PC-9 (cell line): ENCODE measurements around the gene COG5. TPM values are rescaled to one million over a fixed set of nuclear protein-coding genes. Genes with fewer than 3 reads are reported as not detected.

Experiments
- BruUV-seq: library from RNA; stranded (reverse); fragments of 400-500 nt; replicated peaks from 2 replicates; lab custom pipeline; 2021; lab: Mats Ljungman, UMichigan
- CTCF ChIA-PET: fragments of 300-600 bp; sonication (Branson Sonifier 250); formaldehyde crosslinking; loops from one replicate; lab custom pipeline; 2022; ENCODE audit warnings: antibody characterized with exemption; lab: Charles Lee
- POLR2A ChIA-PET: fragments of 300-600 bp; sonication (Branson Sonifier 250); formaldehyde crosslinking; loops from one replicate; lab custom pipeline; 2022; ENCODE audit warnings: antibody characterized with exemption; ENCODE audit not compliant: unreplicated experiment; lab: Charles Lee
- DNase-seq, 2 experiments: peaks; one replicate each; pipeline versions ENCODE4 v3.0.0 to v3.0.0-alpha.2; 2015 to 2022; ENCODE audit warnings: mixed read lengths in 1 of 2
- H2AFZ ChIP-seq: fragments of 200-600 bp; sonication (generic); 2 replicates; pipeline ENCODE4 v1.8.1; 2017; ENCODE audit warnings: antibody characterized with exemption
- H3F3A ChIP-seq: fragments of 200-600 bp; sonication (generic); 2 replicates; pipeline ENCODE4 v1.8.1; 2017; ENCODE audit warnings: antibody characterized with exemption, mild to moderate bottlenecking, low read depth; ENCODE audit not compliant: insufficient read depth
- H3K27ac ChIP-seq: fragments of 200-600 bp; sonication (generic); 2 replicates; pipeline ENCODE4 v1.6.1; 2016; ENCODE audit warnings: mixed run types
- H3K27me3 ChIP-seq: fragments of 200-600 bp; sonication (generic); 2 replicates; pipeline ENCODE4 v1.6.1; 2016; ENCODE audit warnings: low read depth, mixed run types; ENCODE audit not compliant: insufficient read depth
- H3K36me3 ChIP-seq: fragments of 200-600 bp; sonication (generic); 2 replicates; pipeline ENCODE4 v1.6.1; 2016; ENCODE audit warnings: low read depth, mixed run types
- H3K4me1 ChIP-seq: fragments of 200-600 bp; sonication (generic); replicated peaks from 2 replicates; pipeline ENCODE4 v1.6.1; 2016; ENCODE audit warnings: mixed run types; ENCODE audit not compliant: insufficient read depth
- H3K4me2 ChIP-seq: fragments of 200-600 bp; sonication (generic); 2 replicates; pipeline ENCODE4 v1.6.1; 2017; ENCODE audit warnings: mixed run types
- H3K4me3 ChIP-seq: fragments of 200-600 bp; sonication (generic); 2 replicates; pipeline ENCODE4 v1.6.1; 2016; ENCODE audit warnings: mixed run types
- H3K79me2 ChIP-seq: fragments of 200-600 bp; sonication (generic); 2 replicates; pipeline ENCODE4 v1.6.1; 2017; ENCODE audit warnings: low read depth, mixed run types
- H3K9me2 ChIP-seq: fragments of 200-600 bp; sonication (generic); 2 replicates; pipeline ENCODE4 v1.8.1; 2017; ENCODE audit warnings: mild to moderate bottlenecking; ENCODE audit not compliant: insufficient read depth
- H3K9me3 ChIP-seq: fragments of 200-600 bp; sonication (generic); 2 replicates; pipeline ENCODE4 v1.8.1; 2016; ENCODE audit warnings: low read depth; ENCODE audit not compliant: insufficient read depth
- H4K20me1 ChIP-seq: fragments of 200-600 bp; sonication (generic); 2 replicates; pipeline ENCODE4 v1.8.1; 2017; ENCODE audit not compliant: insufficient read depth
- EZH2 ChIP-seq: fragments of 200-600 bp; sonication (generic); IDR thresholded peaks from 2 replicates; pipeline ENCODE4 v1.8.0; 2017; ENCODE audit warnings: antibody characterized with exemption, low read depth
- intact Hi-C: fragments of 100-400 bp; cut with micrococcal nuclease; formaldehyde crosslinking; loops from one replicate; pipeline ENCODE4 v1.10.0; 2022; ENCODE audit not compliant: unreplicated experiment
- total RNA-seq: library from RNA; stranded (reverse); gene quantifications from 2 replicates; pipeline ENCODE4 v1.2.3, GENCODE V29; 2021
- TF ChIP-seq, protein P1 (sequence below): fragments of 200-600 bp; sonication (generic); conservative IDR thresholded peaks from 2 replicates; pipeline ENCODE4 v1.6.1; 2017; ENCODE audit warnings: mixed run types, antibody characterized with exemption, mild to moderate bottlenecking, moderate library complexity

The COG5 gene
- total RNA-seq, 1 experiment from 2014 or later: 43.5 TPM

DNA sequence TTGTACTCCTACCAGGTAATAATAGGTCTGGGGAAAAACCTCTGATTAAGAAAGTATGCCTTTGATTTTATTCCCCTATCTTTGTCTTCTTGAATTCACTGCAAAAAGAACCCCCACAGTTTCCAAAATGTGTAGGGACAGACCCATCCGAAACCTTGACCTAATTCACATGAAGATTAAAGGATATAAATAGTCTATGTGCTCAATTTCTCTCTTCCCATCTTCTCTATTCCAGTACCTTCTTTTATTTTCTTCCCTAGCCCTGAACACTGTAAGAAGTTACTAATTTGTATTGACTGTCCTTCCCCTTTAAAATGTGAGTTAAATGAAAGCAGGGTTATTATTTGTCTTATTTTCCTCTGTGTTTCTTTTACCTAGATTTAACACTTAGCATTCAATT is 259.7 kb downstream of the COG5 start:
- Histone ChIP-seq H3F3A (no peaks in the 10 kb centered on the region), H2AFZ (no peak overlapping the region), H4K20me1 (no peaks in the 10 kb centered on the region), H3K4me2 (no peak overlapping the region), H3K4me1 (no peaks in the 10 kb centered on the region), H3K79me2 (no peaks in the 10 kb centered on the region), H3K36me3 (no peaks in the 10 kb centered on the region), H3K4me3 (no peak overlapping the region), H3K9me3 (no peaks in the 10 kb centered on the region), H3K27ac (no peak overlapping the region), H3K9me2 (no peaks in the 10 kb centered on the region), H3K27me3 (no peaks in the 10 kb centered on the region)
- intact Hi-C loops: no loop called here
- POLR2A ChIA-PET: no interaction called here
- no peak for DNase-seq
- CTCF ChIA-PET: no interaction called here
- TF ChIP-seq EZH2: no peak
- TF ChIP-seq, protein P1, sequence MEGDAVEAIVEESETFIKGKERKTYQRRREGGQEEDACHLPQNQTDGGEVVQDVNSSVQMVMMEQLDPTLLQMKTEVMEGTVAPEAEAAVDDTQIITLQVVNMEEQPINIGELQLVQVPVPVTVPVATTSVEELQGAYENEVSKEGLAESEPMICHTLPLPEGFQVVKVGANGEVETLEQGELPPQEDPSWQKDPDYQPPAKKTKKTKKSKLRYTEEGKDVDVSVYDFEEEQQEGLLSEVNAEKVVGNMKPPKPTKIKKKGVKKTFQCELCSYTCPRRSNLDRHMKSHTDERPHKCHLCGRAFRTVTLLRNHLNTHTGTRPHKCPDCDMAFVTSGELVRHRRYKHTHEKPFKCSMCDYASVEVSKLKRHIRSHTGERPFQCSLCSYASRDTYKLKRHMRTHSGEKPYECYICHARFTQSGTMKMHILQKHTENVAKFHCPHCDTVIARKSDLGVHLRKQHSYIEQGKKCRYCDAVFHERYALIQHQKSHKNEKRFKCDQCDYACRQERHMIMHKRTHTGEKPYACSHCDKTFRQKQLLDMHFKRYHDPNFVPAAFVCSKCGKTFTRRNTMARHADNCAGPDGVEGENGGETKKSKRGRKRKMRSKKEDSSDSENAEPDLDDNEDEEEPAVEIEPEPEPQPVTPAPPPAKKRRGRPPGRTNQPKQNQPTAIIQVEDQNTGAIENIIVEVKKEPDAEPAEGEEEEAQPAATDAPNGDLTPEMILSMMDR: no peak
- BruUV-seq: no TSS peak

DNA sequence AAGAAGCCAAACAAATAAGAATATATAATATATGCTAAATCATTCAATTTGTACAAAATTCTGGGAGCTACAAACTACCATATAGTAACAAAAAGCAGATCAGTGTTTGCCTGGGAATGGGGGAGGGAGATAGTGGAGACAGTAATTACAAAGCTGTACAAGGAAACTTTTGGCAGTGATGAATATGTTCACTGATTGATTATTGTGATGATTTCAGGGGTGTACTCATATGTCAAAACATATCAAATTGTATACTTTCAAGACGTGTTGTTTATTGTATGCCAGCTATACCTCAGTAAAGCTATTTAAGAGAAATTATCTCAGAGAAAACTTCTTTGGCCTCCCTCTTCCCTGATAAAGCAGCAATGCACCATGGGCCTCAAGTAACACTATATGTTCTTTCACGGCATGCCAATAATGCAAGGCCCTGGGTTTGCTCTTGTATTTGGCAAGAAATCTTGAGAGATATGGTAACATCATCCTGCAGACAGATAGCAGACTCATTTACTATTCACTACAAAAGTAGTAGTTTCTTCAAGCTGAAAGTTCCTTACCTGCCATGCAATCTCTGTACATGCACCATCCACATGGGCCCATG is 261.4 kb downstream of the COG5 start:
- TF ChIP-seq, protein P1: no peak
- no peak for TF ChIP-seq EZH2
- no peaks in the 10 kb centered on the region for H3F3A ChIP-seq
- ChIA-PET POLR2A (no interaction called here), CTCF (no interaction called here)
- no peaks in the 10 kb centered on the region for H3K4me1 ChIP-seq
- H3K9me3 ChIP-seq: no peaks in the 10 kb centered on the region
- no peaks in the 10 kb centered on the region for H3K79me2 ChIP-seq
- no peak overlapping the region for H3K4me2 ChIP-seq
- H3K9me2 ChIP-seq: no peaks in the 10 kb centered on the region
- H3K27ac ChIP-seq: no peak overlapping the region
- DNase-seq: no peak
- no peak overlapping the region for H3K4me3 ChIP-seq
- no peaks in the 10 kb centered on the region for H4K20me1 ChIP-seq
- BruUV-seq: no TSS peak
- no peak overlapping the region for H2AFZ ChIP-seq
- H3K27me3 ChIP-seq: no peaks in the 10 kb centered on the region
- intact Hi-C loops: no loop called here
- no peaks in the 10 kb centered on the region for H3K36me3 ChIP-seq

DNA sequence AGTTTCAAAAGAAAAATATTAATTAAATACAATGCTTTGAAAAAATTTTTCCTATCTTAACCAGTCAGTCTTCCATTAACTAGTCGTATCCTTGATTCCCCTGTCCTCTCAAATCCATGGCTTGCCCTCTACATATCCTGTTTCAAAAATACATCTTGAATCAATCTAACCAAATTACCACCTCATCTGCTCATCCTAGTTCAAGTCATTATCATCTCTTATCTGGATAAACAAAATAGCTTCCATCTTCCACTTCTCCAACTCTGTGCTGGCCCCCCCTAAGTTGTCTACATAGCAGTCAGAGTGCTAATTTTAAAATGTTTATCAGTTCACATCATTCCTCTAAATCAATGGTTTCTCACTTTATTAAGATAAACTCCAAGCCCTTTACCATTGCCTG is 269.5 kb downstream of the COG5 start:
- TF ChIP-seq, protein P1: no peak
- no peak for TF ChIP-seq EZH2
- no peaks in the 10 kb centered on the region for H3K9me2 ChIP-seq
- BruUV-seq: no TSS peak
- POLR2A ChIA-PET: no interaction called here
- no peak overlapping the region for H3K4me2 ChIP-seq
- H3K79me2 ChIP-seq: no peaks in the 10 kb centered on the region
- no peaks in the 10 kb centered on the region for H3K9me3 ChIP-seq
- no peaks in the 10 kb centered on the region for H3F3A ChIP-seq
- CTCF ChIA-PET: no interaction called here
- no peak overlapping the region for H3K4me3 ChIP-seq
- peaks cover 4% of the 10 kb centered on the region; the same call in 1 of the 2 replicates for H3K4me1 ChIP-seq
- no peaks in the 10 kb centered on the region for H4K20me1 ChIP-seq
- no peak overlapping the region for H3K27ac ChIP-seq
- no peak for DNase-seq
- intact Hi-C loops: no loop called here
- no peak overlapping the region for H2AFZ ChIP-seq
- no peaks in the 10 kb centered on the region for H3K36me3 ChIP-seq
- no peaks in the 10 kb centered on the region for H3K27me3 ChIP-seq
